22Rv1 (cell line): Measurements from ENCODE around the gene FYB1.

Source experiments
- CTCF ChIP-seq: fragments of 450-650 bp; IDR thresholded peaks from 2 replicates; pipeline ENCODE4 v1.5.1; 2017; ENCODE audit warnings: mild to moderate bottlenecking
- ZFX ChIP-seq: fragments of 450-650 bp; IDR thresholded peaks from 2 replicates; pipeline ENCODE4 v1.6.1; 2017; ENCODE audit warnings: antibody characterized with exemption, borderline replicate concordance

GRCh38 chr5:39131210-39132127, 87.9 kb downstream of the FYB1 start:
- TF ChIP-seq CTCF (no peak), ZFX (no peak)
